ENCODE results near the gene SOX10.

Gene SOX10

DNA sequence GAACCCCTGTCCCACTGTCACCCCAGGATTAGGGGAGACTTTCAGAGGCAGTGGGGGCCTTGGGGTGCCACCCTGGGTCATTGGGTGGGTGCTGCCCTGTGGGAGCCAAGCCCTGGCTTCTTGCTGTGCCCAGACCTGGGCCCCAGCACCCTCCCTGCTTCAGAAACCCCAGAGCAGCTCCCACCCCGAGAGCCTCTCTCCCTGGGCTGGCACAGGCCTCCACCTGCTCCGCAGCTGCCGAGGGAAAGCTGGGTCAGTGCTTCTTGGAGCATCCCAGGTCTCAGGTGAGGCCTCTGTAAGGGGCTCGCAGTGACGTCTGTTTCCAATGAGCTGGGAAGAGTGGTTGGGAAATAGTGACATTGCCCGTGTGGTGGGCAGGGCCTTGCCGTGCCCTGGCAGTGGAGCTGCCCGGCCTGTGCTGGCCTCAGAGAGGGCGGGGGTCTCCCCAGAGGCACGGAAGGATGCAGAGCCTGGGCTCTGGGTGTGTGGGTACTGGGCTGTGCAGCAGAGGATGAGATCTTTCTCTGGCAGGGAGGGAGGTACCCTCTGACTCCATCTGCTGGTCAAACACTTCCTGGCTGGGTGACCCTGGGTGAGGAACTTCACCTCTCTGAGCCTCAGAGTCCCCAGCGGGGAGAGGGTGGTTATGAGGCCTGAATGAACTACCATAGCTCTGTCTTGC is 53.9 kb downstream of the SOX10 start:
- DNase-seq (ENCODE audit: low read depth), result peak; percentile 22

DNA sequence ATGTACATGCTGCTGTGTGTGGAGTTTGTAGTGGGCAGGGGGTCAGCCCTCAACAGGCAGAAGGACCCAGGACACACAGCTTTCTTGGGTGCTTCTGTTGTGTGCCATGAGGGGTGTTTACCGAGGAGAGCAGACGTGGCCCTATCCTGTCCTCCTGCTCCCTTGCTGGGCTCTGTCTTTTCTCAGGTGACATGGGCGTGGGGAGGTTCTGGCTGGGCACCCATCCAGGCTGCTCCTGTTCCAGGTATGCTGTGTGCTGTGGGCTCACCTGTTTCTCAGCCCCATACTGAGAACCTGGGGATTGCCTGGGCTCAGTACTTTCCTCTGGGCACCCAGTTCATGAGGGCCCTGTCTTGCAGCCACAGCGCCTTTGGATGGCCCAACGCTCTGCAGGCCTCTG is 55.0 kb downstream of the SOX10 start:
- no peak for DNase-seq (ENCODE audit: low read depth)

DNA sequence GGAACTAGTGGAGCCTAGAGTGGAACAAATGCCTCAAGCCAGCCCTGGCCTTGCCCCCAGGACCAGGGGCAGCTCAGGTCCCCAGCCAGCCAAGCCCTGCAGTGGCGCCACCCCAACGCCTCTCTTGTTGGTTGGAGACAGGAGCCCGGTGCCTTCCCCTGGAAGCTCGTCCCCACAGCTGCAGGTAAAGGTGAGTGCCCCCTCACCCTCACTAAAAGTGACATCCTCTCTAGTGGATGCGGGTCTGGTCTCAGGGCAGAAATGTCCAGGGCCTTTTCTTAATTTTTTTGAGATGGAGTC is 56.8 kb downstream of the SOX10 start:
- no peak for DNase-seq (ENCODE audit: low read depth)

DNA sequence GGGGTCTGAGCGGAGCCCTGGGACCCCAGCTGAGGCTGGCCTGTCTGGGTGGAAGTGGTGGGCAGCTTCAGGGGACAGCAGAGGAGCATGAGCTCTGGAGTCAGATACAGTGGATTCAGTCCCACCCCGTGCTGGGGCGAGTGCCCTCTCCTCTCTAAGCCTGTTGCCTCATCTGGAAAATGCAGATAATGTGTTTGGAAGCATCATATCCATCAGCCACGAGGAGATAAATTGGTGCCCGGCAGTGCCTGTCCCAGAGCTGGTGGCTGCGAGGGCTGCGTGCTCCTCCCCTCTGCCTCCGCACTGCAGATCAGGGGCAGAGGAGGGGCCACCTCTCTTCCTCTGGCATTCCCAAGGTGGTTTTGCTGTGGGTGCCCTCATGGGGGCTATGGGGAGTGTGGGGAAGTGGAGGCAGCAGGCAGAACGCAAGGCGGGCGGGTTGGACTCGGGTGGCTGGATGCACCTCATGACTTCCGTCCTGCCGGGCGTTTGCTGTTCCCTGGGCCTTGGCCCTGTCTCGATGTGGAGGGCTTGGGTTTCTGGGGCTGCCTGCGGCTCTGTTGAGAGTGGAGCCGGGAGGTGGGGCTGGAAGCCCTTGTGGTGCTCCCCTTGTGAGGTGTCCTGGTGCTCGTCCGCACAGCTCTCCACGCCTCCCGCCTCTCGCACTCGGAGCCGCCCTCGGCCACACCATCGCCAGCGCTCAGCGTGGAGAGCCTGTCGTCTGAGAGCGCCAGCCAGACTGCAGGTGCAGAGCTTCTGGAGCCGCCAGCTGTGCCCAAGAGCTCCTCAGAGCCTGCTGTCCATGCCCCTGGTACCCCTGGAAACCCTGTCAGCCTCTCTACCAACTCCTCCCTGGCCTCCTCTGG is 57.4 kb downstream of the SOX10 start:
- DNase-seq (ENCODE audit: low read depth), result no peak

DNA sequence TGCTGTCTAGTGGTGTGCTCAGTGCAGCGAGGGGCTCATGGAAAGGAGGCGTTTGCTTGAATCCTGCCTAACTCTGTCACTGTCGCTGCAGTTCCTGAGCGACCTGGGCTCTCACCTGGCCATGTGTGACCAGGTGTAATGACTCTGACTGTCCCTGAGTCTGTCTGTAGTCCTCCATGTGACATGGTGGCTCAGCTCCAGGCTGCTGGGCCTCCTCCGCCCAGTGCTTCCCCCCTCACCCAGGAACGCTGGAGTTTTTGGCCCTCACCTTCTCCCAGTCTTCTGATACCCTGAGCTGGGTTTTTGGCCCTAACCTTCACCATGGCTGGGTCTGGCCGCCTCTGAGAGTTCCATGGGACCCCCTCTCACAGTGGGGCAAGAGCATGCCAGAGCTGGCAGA is 58.0 kb downstream of the SOX10 start:
- DNase-seq (ENCODE audit: low read depth), result no peak

DNA sequence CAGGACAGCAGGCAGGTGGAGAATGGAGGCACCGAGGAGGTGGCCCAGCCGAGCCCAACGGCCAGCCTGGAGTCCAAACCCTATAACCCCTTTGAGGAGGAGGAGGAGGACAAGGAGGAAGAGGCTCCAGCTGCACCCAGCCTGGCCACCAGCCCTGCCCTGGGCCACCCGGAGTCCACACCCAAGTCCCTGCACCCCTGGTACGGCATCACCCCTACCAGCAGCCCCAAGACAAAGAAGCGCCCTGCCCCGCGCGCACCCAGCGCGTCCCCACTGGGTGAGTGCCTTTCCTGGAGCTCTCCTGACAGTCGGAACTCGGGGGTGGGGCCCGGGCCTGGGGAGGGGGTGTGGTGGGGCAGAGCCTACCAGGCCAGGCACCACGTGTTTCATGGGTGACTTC is 58.6 kb downstream of the SOX10 start:
- no peak for DNase-seq (ENCODE audit: low read depth)

DNA sequence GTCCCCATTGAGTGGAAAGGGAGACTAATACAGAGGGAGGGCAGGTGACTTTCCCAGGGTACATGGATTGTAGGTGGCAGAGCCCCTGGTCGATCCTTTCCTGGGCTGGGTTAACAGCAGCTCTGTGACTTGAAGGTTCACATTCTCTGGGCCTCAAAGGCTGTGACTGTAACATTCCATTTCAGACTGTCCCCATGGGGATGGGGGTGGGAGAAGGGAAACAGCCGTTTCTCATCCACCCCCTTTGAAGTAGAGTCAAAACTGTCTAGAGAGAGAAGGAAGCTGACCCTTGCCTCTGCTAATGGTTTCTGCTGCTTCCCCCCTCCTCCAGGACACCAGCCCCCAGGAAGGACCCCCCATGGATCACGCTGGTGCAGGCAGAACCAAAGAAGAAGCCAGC is 59.0 kb downstream of the SOX10 start:
- no peak for DNase-seq (ENCODE audit: low read depth)

DNA sequence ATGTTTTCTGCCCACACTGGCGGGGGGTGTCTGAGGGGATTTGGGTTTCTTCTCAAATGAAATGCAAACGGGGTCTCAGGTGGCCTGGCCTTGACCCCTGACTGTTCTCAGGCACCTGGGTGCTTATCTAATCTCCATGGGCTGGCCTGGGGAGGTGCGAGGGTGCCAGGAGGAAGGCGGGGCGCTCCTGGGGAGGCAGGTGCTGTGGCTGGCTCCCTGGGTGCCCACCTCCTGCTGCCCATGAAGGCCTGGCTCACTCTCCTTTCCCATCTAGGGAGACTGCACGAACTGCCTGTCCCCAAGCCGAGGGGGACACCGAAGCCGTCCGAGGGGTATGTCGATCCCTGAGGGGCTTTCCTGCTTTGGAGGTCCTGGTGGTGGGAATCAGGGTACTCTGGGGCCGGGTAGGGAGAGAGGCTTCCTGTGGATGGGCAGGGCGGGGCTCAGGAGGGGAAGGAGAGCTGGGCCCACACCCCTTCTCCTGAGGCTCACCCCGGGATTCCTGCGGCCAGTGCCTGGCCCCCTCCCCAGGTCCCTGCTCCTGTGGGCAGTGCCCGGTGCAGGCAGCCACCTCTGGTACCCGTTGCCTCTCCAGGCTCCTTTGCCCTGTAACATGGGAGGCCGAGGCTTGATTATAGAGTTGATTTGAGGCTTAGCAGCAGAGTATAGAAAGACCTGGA is 59.8 kb downstream of the SOX10 start:
- no peak for DNase-seq (ENCODE audit: low read depth)

DNA sequence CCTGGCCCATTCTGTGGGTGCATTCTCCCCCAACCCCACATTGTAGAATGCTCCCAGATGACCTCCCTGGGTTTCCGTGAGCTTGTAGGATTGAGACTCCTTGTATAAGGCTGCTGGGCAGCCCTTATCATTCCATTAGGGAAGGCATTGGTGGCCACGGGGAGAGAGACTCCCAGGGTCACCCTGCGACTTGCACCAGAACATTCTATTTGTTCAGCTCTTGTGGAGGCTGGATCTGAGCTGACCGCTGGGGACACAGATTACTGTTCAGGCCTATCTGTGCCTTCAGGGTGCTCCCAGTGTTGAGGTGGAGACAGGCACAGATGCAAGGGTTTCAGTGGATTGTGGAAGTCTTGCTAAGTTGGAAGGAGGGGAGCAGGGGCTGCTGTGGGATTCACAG is 60.4 kb downstream of the SOX10 start:
- no peak for DNase-seq (ENCODE audit: low read depth)
